Bronchial epithelial cell (primary cell): ENCODE measurements around the gene DNAJC6. TPM values are rescaled to one million over a fixed set of nuclear protein-coding genes. Genes with fewer than 3 reads are reported as not detected.
"Not testable (repeated sequence)": the region's sequence is repeated elsewhere in the genome, so short reads cannot be mapped to it uniquely, and the experiment has no call there.

Source experiments
- DNase-seq: peaks from one replicate; pipeline ENCODE4 v3.0.0-alpha.2; 2010; ENCODE audit warnings: low read depth
- FAIRE-seq: peaks from 2 replicates; lab custom pipeline; 2011; peaks lifted over from hg19 to GRCh38; lab: Jason Lieb, UNC
- H3K27me3 ChIP-seq: 2 replicates; pipeline ENCODE4 v1.5.1; 2011; ENCODE audit warnings: low read length; ENCODE audit not compliant: control insufficient read depth, insufficient read depth
- H3K36me3 ChIP-seq: 2 replicates; pipeline ENCODE4 v1.5.1; 2011; ENCODE audit warnings: low read length; ENCODE audit not compliant: control insufficient read depth, insufficient read depth
- H3K4me3 ChIP-seq: 2 replicates; pipeline ENCODE4 v1.5.1; 2011; ENCODE audit warnings: mild to moderate bottlenecking, low read depth, low read length, control low read depth
- CTCF ChIP-seq: IDR thresholded peaks from 2 replicates; pipeline ENCODE4 v1.5.1; 2011; ENCODE audit warnings: mild to moderate bottlenecking, moderate library complexity, low read length, control low read depth, inconsistent platforms; ENCODE audit not compliant: insufficient read depth, severe bottlenecking
- total RNA-seq: library from RNA; depleted of rRNA; stranded (reverse); fragments of >200 nt; gene quantifications from 2 replicates; pipeline ENCODE4 v1.2.1, GENCODE V29; 2014

Gene DNAJC6
- total RNA-seq, 1 donor from 2014 or later: 2.1 TPM

DNA sequence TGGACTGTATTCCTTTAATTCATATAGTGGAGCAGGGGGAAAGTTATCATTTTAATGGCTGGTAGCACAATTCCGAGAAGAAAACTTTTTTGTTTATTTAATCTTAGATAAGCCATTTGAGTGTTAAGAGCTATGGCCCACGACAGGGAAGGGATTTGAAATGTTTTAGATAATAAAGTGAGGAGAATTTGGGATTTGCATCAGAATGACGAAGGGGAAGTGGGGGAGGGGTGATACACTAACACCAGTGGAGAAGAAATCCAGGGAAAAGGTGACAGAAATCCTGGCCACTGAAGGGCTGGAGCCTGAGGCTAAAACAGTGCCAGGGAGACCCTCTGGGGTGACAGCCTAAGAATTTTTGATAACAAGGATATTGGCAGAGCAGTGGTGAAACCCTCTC lies 132.1 kb downstream of the DNAJC6 start:
- Histone ChIP-seq H3K36me3 (no peaks in the 10 kb centered on the region), H3K27me3 (no peaks in the 10 kb centered on the region), H3K4me3 (no peak overlapping the region)
- FAIRE-seq: no peak
- no peak for DNase-seq
- no peak for TF ChIP-seq CTCF

GRCh38 chr1:65442442-65442841 lies 133.1 kb downstream of the DNAJC6 start:
- Histone ChIP-seq H3K4me3 (no peak overlapping the region), H3K27me3 (no peaks in the 10 kb centered on the region), H3K36me3 (no peaks in the 10 kb centered on the region)
- FAIRE-seq (no peak), DNase-seq (no peak)
- TF ChIP-seq CTCF: no peak

DNA sequence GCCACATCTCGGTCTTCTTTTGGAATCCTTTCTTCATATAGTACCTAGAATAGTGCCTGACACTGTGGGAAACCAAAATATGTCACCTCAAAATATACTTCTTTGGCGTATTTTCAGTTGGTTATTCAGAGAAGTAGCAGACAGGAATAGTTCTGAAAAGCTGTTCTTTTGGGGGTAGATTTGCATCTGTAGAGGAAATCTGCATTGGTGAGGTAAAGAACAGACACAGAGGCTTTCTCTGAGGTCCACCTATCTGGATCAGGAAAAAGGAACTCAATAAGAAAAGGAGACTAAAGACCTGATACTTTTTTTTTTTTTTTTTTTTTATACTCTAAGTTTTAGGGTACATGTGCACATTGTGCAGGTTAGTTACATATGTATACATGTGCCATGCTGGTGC lies 134.3 kb downstream of the DNAJC6 start:
- FAIRE-seq (no peak), DNase-seq (no peak)
- TF ChIP-seq CTCF: no peak
- Histone ChIP-seq H3K36me3 (no peaks in the 10 kb centered on the region), H3K27me3 (no peaks in the 10 kb centered on the region), H3K4me3 (no peak overlapping the region)

GRCh38 chr1:65444128-65444640 lies 134.8 kb downstream of the DNAJC6 start:
- H3K27me3 ChIP-seq: no peaks in the 10 kb centered on the region
- no peaks in the 10 kb centered on the region for H3K36me3 ChIP-seq
- no peak for DNase-seq
- no peak for TF ChIP-seq CTCF
- no peak overlapping the region for H3K4me3 ChIP-seq
- no peak for FAIRE-seq

- no peak for TF ChIP-seq CTCF
- no peaks in the 10 kb centered on the region for H3K27me3 ChIP-seq
- DNase-seq (no peak), FAIRE-seq (no peak)
- no peaks in the 10 kb centered on the region for H3K36me3 ChIP-seq
- H3K4me3 ChIP-seq: no peak overlapping the region
These were observed 136.5 kb downstream of the DNAJC6 start for GRCh38 chr1:65445837-65446236.

DNA sequence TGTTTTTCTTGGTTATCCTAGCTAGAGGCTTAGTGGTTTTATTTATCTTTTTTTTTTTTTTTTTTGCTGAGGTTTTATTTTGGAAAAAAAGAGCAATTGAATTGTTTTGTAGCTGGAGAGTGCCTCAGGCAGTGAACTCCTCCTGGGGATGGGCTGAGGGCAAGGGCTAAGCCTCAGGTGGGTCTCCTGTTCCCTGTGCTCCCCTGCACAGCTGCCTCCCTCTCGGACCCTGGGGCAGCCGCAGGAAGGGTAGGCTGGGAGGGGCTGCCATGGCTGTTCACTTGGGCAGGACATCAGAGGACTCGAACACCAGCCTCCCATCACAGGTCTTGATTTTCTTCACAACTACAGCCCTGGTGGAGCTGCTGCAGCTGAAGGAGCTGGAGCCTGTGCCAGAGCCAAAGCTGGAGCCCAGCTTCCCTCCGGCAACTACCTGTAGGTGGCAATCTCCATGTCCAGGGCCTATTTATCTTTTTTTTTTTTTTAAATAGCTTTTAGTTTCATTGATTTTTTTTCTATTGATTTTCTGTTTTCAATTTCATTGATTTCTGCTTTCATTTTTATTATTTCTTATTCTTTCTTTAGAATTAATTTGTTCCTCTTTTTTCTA lies 140.0 kb downstream of the DNAJC6 start:
- Histone ChIP-seq H3K36me3 (no peaks in the 10 kb centered on the region), H3K27me3 (no peaks in the 10 kb centered on the region), H3K4me3 (no peak overlapping the region)
- peak; percentile 15 for TF ChIP-seq CTCF
- no peak for FAIRE-seq
- DNase-seq: no peak

DNA sequence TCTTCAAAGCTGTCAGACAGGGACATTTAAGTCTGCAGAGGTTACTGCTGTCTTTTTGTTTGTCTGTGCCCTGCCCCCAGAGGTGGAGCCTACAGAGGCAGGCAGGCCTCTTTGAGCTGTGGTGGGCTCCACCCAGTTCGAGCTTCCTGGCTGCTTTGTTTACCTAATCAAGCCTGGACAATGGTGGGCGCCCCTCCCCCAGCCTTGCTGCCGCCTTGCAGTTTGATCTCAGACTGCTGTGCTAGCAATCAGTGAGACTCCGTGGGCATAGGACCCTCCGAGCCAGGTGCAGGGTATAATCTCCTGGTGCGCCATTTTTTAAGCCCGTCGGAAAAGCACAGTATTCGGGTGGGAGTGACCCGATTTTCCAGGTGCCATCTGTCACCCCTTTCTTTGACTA lies 146.3 kb downstream of the DNAJC6 start:
- not testable (repeated sequence) for H3K4me3 ChIP-seq, DNase-seq, H3K27me3 ChIP-seq, H3K36me3 ChIP-seq, FAIRE-seq
